Right hindlimb (tissue), 1 donor: ENCODE results near the gene FGF23.
"Not testable (repeated sequence)": the region's sequence is repeated elsewhere in the genome, so short reads cannot be mapped to it uniquely, and the experiment has no call there.

Experiments used
- DNase-seq: peaks from one replicate; pipeline ENCODE4 v3.0.0-alpha.2; 2018

Gene FGF23

DNA sequence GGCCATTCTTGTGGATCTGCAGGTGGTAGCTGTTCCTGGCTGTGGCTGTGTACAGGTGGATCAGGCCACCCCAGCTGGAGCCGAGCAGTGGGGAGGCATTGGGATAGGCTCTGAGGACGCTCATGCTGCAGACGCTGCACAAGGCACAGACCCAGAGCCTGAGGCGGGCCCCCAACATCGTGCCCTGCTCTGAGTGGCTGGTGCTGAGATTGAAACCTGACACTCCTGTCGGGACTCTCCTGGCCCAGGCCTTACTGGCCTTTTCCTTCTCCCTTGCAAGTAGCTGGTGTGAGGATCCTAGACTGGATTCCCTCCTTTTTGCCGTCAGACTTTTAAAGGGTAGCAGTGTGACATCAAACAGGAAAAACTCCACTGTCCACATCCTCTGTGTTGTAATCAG is at the start of gene FGF23:
FGF23 (minus strand) TSS at position 308 of the 400 bp plus-strand sequence; CDS start at position 178, 130 bp downstream.
- peak; percentile 72 for DNase-seq

DNA sequence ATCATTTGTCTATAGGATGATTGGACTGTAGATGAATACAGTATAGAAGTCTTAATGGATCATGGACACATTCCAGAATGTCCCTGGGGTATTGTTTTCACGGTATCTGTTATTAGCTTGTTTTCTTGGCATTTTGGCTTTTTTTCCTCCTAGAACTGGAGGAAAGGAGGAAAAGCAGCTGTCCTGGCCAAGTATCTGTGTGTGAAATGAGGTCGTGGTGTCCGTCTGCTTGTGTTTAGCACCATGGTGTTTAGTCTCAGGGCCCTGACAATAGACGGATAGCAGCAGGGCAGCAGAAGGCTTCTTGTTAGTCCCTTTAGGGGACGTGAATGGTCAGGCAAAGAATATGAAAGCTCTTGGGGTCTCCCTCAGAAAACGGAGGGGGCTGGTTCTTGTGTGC is 44.9 kb upstream of the FGF23 start:
- DNase-seq: no peak

DNA sequence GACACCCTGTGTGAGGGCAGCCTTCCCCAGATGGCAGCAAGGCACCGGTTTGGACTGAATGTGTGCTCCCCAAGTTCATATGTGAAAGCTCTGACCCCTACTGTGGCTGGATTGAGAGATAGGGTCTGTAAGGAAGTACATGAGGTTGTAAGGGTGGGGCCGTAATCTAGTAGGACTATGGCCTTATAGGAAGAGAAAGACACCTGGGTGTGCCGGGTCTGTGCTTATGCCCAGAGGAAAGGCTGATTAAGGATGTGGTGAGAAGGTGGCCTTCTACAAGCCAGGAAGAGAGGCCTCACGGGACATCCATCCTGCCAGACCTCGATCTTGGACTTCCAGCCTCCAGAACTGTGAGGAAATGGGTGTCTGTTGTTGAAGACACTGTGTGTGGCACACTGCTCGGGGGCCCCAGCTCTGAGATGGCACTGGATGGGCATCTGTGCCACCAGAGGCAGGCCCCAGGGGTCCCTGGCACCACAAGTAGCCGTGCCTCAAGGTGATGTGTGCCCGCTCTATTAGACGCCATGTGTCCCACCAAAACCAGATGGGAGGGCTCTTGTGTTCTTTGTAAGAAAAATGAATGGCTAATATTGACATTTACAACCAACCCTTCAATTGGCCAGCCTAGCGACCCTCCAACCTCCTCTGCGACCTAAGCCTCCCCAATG is 44.1 kb upstream of the FGF23 start:
- DNase-seq: no peak

DNA sequence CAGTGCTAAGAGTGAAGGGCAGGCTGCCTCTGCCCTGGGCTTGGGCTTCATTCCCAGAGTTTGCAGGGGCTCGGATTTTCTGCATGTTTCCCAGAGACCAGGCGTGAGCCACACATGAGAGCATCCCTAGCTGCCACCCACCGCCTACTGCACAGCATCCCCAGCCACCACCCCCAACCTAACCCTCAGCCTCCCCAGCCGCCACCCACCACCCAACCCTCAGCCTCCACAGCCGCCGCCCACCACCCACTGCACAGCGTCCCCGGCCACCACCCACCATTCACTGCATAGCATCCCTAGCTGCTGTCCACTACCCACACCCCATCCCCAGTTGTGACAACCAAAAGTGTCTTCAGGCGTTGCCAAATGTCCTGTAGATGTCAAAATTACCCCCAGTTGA is 43.5 kb upstream of the FGF23 start:
- no peak for DNase-seq

DNA sequence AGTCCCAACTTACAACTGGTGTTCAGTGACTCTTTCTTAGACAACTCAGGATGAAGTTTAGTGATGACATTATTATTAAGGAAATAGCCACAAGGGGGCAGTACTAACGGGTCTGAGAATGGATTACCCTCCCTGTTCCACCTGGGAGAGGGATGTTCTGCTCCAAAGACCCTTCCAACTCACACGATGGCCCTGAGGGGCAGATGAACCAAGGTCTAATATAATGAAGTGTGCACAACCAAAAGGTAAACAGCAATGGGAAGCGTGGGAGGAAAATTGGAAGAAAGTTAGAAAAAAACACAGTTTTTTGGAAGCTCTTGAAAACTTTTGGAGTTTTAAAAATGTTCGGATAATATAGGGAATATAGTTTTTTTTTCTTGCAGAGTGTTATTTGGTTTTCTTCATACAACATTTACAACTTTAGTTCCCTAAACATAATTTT is 42.1 kb upstream of the FGF23 start:
- no peak for DNase-seq

DNA sequence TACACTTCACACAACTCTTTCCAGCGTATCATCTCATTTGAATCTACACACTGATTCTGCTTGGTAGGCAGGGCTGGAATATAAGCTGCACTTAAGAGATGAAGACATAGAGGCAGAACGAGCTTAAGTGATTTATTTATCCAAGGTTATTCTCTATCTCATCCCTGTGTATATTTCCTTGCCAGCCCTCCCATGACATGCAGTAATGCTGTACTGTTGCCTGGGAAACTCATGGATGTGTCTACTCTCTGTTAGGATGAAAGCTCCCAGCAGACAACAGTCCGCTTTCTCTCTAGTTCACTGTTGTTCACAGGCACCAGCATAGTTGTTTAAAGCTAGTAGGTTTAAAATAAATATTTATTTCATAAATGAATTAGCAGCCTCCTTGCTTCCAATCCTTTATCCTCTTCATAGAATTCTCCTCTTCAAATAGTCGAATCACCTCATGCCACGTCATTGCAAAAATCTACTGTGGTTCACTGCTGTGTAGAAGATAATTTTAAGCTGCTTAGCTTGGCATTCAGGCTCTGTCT is 40.7 kb upstream of the FGF23 start:
- DNase-seq: no peak

DNA sequence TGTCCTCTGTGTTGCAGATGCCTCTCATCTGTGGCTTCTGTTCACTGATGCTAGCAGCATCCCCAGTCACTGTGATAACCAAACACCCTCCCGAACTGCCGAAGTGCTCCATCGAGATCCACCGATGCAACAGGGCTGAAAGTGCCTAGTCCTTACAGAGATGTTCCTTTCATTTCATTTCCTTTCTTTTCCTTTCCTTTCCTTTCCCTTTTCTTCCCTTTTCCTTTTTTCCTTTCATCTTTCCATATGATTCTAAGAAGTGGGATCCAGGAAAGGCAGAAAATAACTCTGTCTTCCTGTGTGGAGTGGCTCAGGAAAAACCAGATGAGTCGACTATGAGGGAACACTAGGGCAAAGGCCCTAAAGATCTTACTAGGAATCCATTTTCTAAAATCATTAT is 39.4 kb upstream of the FGF23 start:
- DNase-seq: no peak

DNA sequence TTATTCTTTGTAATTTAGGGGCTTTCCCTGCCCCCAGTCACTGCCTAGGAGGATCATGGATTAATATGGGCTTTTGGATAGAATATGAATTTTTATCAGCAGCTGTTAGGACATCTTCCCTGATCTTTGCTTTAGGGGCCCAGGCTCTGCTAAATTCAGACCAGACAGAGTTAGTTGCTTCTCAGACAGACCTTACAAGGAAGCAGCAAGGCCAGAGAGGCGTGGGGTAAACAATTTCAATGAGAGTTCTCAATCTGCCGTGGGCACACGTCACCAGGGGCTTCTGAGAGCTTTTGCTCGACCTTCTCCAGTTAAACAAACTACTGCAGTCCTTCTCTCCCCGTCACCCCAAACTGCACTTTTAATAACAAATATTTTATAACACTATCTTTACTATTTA is 38.4 kb upstream of the FGF23 start:
- DNase-seq: no peak

DNA sequence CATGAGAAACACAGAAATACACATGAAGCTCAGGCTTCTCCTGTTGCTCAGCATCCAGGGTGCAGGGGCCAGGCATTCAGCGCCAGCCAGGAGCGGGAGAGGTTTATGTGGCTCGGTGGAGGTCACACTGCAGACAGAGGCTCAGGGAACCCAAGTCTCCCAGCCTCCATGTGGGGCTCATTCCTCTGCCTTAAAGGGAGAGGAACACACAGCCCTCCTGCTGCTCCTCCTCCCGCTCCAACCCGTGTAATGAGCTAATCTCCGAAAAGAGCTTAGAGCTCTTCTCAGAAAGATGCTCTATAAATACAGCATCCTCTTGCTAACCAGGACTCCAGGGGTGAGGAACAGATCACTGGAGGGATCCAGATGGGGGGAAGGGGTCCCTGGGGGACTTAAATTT is 37.9 kb upstream of the FGF23 start:
- no peak for DNase-seq

DNA sequence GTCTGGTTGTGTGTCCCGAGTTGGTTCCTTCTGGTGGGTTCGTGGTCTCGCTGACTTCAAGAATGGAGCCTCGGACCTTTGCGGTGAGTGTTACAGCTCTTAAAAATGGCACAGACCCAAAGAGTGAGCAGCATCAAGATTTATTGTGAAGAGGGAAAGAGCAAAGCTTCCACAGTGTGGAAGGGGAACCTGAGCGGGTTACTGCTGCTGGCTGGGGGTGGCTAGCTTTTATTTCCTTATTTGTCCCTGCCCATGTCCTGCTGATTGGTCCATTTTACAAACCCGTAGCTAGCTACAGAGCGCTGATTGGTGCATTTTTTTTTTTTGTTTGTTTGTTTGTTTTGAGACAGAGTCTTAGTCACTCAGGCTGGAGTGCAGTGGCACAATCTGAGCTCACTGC is 36.8 kb upstream of the FGF23 start:
- no peak for DNase-seq

DNA sequence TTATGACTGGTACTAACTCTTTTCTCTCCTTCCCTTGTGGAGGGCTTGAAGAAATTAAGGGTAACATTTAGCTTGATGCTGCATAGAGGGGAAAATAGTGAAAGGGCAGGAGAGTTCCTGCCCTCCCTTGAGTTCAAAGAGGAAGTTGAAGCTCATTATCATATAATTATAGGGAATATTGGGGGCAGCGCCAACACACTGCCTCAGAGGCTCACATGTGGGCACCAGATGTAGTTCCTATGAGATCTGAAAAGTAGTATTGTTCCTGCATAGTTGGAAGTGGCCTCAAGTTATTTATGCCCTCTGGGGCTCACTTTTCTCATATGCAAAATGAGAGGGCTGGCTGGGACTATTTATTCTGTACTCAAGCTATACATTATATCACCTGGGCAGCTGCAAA is 33.0 kb upstream of the FGF23 start:
- no peak for DNase-seq

DNA sequence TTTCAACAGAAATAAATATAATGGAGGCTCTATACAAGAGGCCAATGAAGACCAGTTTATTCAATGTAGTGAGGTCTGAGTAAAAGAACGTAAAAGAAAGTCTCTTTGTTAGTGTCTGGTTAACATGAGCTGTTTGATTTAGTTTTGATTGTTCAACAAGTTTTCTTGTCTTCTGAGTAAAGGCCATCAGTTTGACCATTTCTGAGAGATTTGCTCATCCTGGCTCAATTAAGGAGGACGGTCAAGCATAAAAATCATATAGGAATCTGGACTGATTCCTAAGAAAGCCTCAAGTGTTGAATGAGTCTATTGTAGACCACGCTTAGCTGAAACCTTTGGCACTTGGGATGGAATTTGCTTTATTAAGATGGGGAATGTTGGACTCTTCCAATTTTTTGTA is 32.5 kb upstream of the FGF23 start:
- DNase-seq: no peak

DNA sequence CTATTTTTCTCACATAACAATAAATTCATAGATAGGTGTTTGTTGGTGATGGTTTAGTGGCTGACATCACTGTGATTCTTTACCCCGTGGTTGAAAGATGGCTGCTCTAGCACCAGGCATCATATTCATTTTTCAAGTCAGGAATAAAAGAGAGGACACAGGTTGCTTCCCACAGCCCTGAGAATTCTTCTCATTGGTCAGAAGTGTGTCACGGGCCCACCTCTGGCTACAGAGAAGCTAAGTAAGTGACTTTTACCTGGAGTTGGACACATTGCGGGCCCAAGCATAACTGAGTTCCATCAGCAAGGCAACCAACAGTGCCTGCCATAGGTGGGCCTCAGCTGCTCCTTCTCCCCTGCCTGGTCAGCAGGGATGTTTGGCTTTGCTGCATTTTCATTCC is 27.6 kb upstream of the FGF23 start:
- no peak for DNase-seq

DNA sequence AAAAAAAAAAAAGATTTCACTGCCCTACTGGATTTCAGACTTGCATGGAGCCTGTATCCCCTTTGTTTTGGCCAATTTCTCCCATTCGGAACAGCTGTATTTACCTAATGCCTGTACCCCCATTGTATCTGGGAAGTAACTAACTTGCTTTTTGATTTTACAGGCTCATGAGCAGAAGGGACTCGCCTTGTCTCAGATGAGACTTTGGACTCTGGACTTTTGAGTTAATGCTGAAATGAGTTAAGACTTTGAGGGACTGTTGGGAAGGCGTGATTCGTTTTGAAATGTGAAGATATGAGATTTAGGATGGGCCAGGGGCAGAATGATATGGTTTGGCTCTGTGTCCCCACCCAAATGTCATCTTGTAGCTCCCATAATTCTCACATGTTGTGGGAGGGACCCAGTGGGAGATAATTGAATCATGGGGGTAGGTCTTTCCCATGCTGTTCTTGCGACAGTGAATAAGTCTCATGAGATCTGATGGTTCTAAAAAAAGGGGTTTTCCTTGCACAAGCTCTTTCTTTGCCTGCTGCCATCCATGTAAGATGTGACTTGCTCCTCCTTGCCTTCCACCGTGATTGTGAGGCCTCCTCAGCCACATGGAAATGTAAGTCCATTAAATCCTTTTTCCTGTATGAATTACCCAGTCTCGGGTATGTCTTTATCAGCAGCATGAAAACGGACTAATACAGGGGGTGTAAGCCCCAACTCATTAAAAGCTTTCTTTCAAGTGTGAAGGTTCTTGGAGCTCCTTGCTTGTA is 25.5 kb upstream of the FGF23 start:
- not testable (repeated sequence) for DNase-seq

DNA sequence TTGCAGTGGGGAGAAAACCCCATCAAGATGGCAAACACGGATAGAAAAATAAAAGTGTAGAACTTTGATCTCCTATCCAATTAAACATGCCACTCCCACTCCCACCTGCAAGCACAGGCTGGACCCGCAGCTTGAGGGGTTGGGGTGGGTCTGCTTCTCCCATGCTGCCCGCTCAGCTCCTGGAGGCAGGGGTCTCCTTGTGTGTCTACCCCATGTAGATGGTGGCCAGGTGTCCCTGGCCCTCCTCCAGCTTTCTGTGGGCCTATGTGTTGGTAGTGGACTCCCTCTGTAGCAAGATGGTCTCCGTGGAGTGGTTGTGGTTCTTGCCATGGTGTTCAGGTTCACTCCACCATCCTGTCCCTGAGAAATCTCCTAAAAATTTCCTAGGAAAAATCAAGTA is 23.5 kb upstream of the FGF23 start:
- DNase-seq: no peak

DNA sequence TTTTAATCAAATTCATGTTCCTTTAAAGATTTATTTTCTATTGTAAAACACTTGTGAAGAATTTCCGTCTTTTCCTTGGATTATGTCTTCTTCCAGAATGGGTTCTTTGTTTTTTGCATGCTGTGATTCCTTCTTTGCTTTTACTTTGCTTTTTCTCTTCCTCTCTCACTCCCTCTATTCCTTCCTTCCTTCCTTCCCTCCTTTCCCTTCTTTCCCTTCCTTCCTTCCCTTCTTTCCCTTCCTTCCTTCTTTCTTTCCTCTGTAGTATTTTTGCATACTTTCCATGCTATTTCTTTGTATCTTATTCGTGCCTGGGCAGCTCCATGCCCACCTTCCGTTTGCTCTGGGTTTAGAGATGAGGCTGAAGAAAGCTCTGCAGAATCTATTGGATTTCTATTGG is 21.6 kb upstream of the FGF23 start:
- DNase-seq: no peak

DNA sequence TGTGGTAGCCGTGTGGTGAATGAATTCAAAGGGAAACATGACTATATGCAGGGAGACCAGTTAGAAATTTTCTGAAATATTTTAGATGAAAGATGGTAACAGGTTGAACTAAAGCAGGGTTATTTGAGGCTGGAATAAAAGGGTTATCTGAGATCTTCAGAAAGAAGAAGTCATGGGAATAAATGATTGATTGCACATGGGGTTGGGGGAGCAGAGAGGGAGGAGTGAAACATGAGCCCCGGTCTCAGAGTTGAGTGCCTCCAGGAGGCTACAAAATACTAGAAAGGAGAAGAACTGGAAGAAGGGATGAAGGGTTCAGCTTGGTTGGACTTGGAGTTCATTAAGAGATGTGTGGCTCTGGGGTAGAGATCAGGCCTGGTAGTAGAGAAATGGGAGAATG is 16.3 kb upstream of the FGF23 start:
- DNase-seq: no peak

DNA sequence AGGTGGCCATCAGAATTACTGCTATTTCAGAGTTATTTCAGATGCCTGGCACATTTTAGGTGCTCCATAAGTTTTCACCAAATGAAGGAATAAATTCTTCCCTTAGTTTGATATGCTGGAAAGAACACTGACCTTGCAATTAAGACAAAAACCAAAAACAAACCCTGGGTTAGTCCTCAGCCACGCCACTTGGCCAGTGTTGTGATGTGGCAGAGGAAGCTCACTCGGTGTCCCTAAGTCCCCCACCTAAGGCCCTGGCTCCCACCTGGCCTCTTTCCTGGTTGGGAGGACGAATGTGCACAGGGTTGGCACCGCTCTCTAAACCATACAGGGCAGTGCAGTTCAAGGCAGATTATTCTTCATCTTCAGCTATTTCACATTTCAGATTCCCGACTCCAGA is 13.7 kb upstream of the FGF23 start:
- no peak for DNase-seq

DNA sequence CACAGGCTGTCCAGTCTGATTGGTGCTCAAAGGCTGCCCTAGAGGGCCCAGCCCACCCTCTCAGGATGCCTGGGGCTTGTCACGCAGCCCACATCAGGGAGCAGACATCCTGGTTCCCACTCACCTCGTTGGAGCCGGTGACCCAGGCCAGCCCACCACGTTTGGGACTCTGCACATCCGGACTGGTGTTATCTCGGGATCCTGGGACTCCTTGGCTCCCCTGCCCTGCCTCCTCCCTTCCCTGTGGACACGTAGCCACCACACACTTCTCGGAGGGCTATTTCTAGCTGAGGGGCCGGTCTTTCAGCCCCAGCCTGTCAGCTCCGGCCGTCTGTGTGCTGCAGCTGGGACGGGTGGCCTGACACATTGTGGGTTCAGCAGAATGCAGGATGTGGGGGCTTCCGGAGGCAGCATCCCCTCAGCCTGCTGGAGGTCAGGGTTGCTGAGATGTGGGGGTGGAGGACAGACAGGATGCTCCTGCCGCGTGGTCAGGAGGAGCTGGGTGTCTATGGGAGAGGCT is 12.8 kb upstream of the FGF23 start:
- peak; percentile 45 for DNase-seq

DNA sequence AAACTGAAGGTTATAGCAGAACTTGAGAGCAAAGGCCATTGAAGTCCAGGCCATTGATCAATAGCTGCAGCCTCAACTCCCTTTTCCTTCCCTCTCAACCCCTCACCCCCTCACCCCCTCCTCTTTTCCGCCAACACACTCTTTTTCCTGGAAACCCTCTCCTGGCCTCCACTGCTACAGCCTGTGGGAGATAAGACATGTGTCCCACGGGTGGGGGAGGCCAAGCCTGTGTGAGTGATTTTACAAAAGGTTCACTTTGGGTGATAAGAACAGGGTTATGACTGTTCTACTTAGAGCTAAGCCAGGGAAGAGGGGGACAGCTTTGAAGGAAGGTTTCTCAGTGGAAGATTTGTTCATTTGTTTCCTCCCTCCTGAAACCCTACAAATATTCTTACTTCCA is 9.2 kb upstream of the FGF23 start:
- DNase-seq: no peak

DNA sequence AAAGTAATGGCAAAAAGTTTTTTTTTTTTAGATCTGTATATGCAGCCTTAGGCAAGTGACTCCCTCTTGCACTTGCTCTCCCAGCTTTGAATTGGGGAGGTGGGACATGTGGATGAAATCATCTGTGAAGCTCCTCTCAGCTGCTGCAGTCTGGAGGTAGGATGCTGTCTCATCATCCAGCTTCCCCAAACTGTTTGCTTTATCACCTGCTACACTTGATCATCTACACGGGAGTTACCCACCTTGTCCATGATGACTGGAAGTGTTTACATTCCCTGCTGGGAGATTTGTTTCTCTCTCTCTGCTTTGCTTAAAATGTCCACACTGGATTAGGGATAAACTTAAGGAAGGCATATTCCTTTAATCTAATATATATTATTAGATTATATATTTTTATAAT is 8.5 kb upstream of the FGF23 start:
- no peak for DNase-seq

DNA sequence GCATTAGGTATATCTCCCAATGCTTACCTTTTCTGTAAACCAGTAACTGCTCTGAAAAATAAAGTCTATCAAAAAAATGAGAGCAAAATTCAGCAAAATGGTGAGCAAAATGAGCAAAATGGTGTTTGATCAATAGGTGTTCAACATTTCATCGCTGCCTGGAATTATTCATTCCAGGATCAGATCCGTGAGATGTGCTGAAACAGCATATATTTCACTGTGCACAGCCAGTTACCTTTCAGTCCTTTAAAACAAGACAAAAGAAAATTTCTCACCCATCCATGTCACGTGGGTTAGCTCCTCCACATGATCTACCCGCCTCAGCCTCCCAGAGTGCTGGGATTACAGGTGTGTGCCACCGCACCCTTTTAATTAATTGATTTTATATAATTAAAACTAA is 8.1 kb upstream of the FGF23 start:
- DNase-seq: no peak

DNA sequence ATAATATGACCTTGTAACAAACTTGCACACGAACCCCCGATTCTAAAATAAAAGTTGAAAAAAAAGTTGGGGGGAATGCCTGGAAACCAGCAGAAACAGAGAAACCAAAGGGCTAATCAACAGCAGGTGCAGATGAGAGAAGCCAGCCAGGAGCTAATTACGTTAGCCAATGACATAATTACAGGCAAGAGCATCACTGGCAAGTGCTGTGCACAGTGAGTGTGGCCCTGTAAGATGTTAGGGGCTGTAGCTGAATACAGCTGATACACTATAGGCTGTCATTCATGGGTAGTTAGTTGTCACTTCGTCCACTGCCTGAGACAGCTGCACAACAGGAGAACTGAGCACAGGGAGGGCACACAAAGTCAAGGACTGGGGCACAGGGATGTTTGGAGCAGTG is 7.3 kb upstream of the FGF23 start:
- DNase-seq: no peak

DNA sequence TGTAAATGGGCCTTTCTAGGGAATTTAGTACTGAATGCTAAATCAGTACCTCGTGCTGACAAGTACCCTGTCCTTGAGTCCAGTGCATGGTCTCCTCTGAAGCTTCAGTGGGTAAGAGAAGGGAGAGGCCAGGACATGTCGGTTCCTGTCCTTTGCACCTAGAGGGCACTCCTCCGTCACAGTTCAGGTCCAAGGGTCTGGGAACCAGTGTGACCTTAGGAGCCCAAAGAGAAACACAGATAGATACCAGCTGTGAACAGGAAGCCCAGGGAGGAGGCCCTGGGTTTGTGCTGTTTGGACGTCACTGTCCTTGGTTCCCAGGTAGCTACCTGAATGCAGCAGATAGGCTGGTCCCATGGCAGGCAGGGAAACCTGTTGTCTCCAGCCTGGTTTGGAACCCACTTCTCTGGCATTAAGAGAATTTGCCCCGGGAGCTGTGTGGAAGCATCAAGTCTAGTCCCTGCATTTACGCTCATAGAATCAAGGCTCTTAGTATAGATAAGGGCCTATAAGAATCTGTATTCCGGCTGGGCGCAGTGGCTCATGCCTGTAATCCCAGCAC is 3.9 kb upstream of the FGF23 start:
- DNase-seq: no peak
